Measurements from ENCODE around the gene IARS1.

GRCh38 chr9:92247296-92247695 lies 46.2 kb downstream of the IARS1 start:
- TF ChIP-seq POLR2A (IDR thresholded peaks at IDR 0.05), result no peak
- TF ChIP-seq CTCF (IDR thresholded peaks at IDR 0.05), result no peak

Measured in adrenal gland (tissue), 5 donors.